NOMO-1 treated with dmso at 0.1 percent for 144 hours (cell line): Measurements from ENCODE around the gene CPPED1.

ENCODE experiments used
- DNase-seq: peaks from one replicate; lab custom pipeline; 2025; ENCODE audit not compliant: unreplicated experiment; lab: John Stamatoyannopoulos, UW

Gene CPPED1

DNA sequence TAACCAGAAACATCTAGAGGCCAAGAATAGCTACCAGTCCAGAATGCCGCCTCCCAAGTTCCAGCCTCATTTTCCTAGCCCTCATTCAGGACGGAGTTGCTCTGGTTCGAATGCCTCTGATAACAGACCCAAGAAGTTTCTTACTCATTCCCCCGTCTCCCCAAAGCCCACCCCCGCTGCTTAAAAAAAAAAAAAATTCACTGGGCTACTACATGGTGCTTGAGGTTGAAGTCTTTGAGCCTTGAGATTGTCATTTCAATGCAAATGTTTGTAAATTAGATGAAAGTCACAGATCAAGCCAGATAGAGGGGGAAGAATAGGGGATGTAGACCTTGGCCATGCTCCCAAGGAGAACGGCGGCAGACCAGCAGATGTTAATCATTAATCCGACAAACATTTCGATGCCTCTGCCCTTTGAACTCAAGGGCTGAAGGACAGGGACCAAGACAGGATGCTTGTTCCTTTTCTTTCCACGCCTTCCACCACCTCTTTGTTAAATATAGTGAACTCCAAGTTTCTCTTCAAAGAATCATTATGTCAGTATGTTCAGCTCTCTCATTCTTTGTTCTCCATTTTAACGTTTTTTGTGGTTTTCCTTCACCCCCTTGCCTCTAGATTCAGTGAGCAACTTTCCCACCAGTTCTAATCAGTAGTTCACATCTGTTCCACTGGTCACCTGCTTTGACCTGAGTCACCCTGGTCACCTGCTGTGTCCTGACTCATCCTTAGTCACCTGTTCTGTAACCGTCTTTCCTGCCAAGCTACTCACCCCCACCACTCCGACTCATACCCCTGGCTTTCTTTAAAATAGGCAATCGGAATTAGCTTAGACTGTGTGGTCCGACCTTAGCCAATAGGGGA lies 190.3 kb downstream of the CPPED1 start:
- DNase-seq: no peak

GRCh38 chr16:12612598-12613101 lies 191.0 kb downstream of the CPPED1 start:
- no peak for DNase-seq

GRCh38 chr16:12611916-12612597 lies 191.6 kb downstream of the CPPED1 start:
- no peak for DNase-seq

DNA sequence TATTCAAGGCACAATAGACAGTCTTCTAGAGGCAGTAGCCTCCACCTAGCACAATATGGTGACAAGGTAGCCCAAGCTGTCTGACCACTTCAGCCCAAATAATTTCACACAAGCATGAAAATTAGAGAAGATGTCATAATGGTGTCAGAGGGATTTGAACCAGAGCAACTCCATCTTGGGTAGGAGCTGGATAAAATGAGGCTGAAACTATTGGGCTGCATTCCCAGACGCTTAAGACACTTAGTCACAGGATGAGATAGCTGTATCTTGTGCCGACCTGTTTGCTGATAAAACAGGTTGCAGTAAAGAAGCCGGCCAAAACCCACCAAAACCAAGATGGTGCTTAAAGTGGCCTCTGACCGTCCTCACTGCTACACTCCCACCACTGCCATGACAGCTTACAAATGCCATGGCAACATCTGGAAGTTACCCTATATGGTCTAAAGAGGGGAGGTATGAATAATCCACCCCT lies 192.6 kb downstream of the CPPED1 start:
- no peak for DNase-seq

GRCh38 chr16:12609937-12610699 lies 193.6 kb downstream of the CPPED1 start:
- DNase-seq: no peak
